HG03520 (cell line): Measurements from ENCODE around the gene OMP.

Experiments
- ATAC-seq: cut with Tn5 transposase; IDR thresholded peaks from one replicate; pipeline ENCODE4 v1.9.1; 2021; ENCODE audit warnings: mild to moderate bottlenecking, moderate library complexity; ENCODE audit not compliant: unreplicated experiment

Gene OMP

GRCh38 chr11:77101043-77101537 lies 1.6 kb upstream of the OMP start:
- no peak for ATAC-seq

- no peak for ATAC-seq
Measured at GRCh38 chr11:77103319-77103718, 679 bp downstream of the OMP start.

- no peak for ATAC-seq
Measured at GRCh38 chr11:77104727-77105126, 2.1 kb downstream of the OMP start.

GRCh38 chr11:77106321-77106720 lies 3.7 kb downstream of the OMP start:
- ATAC-seq = no peak

GRCh38 chr11:77106759-77107158 lies 4.1 kb downstream of the OMP start:
- ATAC-seq = no peak

- no peak for ATAC-seq
Measured at GRCh38 chr11:77107950-77108349, 5.3 kb downstream of the OMP start.

GRCh38 chr11:77108436-77108835 lies 5.8 kb downstream of the OMP start:
- ATAC-seq = no peak

- no peak for ATAC-seq
Measured at GRCh38 chr11:77109236-77110019, 6.8 kb downstream of the OMP start.

GRCh38 chr11:77110836-77111235 lies 8.2 kb downstream of the OMP start:
- no peak for ATAC-seq

- no peak for ATAC-seq
Measured at GRCh38 chr11:77111277-77111676, 8.6 kb downstream of the OMP start.

GRCh38 chr11:77111946-77112345 lies 9.3 kb downstream of the OMP start:
- ATAC-seq = no peak

GRCh38 chr11:77112641-77113381 lies 10.2 kb downstream of the OMP start:
- no peak for ATAC-seq

- ATAC-seq = no peak
Measured at GRCh38 chr11:77113382-77114088, 10.9 kb downstream of the OMP start.

GRCh38 chr11:77114089-77114463 lies 11.4 kb downstream of the OMP start:
- ATAC-seq = no peak

- no peak for ATAC-seq
Measured at GRCh38 chr11:77115181-77115611, 12.6 kb downstream of the OMP start.

GRCh38 chr11:77115956-77116355 lies 13.3 kb downstream of the OMP start:
- ATAC-seq = no peak

- ATAC-seq = no peak
Measured at GRCh38 chr11:77117492-77117891, 14.9 kb downstream of the OMP start.

- ATAC-seq = no peak
Measured at GRCh38 chr11:77118086-77118485, 15.4 kb downstream of the OMP start.

- ATAC-seq = no peak
Measured at GRCh38 chr11:77118971-77119370, 16.3 kb downstream of the OMP start.

GRCh38 chr11:77119531-77119936 lies 16.9 kb downstream of the OMP start:
- ATAC-seq = no peak

GRCh38 chr11:77120571-77120970 lies 17.9 kb downstream of the OMP start:
- ATAC-seq = no peak
